ENCODE results near the gene TLE6. TPM values are rescaled to one million over a fixed set of nuclear protein-coding genes. Genes with fewer than 3 reads are reported as not detected.
A peak's percentile ranks its signal among the peaks of the same experiment; 100 is the strongest.

The TLE6 gene
- polyA plus RNA-seq, 3 donors = not detected

DNA sequence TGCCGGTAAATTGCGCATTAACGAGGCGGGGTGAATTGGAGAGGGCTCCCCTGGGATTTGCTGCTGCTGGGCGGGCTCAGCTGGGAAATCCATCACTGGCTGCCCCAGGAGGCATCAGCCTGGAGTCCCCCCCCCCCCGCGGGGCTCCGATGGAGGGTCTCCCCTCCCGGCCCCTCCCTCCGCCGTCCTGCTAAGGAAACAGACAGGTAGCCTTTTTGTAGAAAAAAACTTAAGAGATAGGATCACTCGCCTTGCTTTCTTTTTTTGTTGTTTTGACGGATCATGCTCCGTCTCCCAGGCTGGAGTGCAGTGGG is 6.8 kb downstream of the TLE6 start:
- H3K4me3 ChIP-seq (replicated peaks in 1 of 3; ENCODE audit: low read depth in 2 of 3, low read length in 3 of 3) = peak overlapping the region in 1 of 3 experiments; percentile 50

DNA sequence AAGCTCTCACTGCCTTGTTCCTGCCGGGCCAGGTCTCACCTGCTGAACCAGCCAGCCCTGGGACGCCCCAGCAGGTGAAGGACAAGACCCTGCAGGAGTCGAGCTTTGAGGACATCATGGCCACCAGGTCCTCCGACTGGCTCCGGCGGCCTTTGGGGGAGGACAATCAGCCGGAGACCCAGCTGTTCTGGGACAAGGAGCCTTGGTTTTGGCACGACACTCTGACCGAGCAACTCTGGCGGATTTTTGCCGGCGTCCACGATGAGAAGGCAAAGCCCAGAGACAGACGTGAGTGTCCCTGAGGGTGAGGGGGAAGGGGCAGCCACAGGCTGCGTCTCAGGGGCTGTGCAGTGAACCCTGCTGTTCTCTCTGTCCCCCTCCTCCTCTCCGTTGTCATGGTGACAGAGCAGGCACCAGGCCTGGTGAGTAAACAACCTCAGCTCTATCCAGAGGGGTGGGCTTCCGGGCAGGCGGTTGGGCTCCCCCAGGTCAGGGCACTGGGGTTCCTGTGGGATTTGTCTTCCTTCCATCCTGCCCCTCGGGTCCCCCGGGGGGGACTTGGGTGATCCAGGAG is 9.7 kb downstream of the TLE6 start:
- peaks cover 5 to 14% of the 10 kb centered on the region in 2 donors for H3K4me1 ChIP-seq (ENCODE audit: control insufficient read depth in 1 of 2, insufficient read depth in 2 of 2, low read length in 2 of 2)
- no peaks in the 10 kb centered on the region for H3K36me3 ChIP-seq (replicated peaks in 1 of 2; ENCODE audit: control insufficient read depth in 1 of 2, insufficient read depth in 2 of 2, low read length in 2 of 2)
- Mint-ChIP-seq H3K4me3 (no peak overlapping the region), H3K27me3 (ENCODE audit: low read depth in 3 of 3) (peaks cover 32 to 53% (median 42%) of the 10 kb centered on the region in 3 donors), H3K27ac (no peak overlapping the region), H3K4me1 (peaks cover 10% of the 10 kb centered on the region), H3K36me3 (peaks cover 0 to 1% of the 10 kb centered on the region in 2 donors), H3K9me3 (peaks cover 0 to 3% (median 0%) of the 10 kb centered on the region in 7 donors)
- no peak overlapping the region for H3K27ac ChIP-seq (ENCODE audit: low read depth in 1 of 2, low read length in 2 of 2)
- H3K9ac ChIP-seq (ENCODE audit: insufficient read depth, low read length, poor library complexity, severe bottlenecking) = no peak overlapping the region
- TF ChIP-seq, protein P1, sequence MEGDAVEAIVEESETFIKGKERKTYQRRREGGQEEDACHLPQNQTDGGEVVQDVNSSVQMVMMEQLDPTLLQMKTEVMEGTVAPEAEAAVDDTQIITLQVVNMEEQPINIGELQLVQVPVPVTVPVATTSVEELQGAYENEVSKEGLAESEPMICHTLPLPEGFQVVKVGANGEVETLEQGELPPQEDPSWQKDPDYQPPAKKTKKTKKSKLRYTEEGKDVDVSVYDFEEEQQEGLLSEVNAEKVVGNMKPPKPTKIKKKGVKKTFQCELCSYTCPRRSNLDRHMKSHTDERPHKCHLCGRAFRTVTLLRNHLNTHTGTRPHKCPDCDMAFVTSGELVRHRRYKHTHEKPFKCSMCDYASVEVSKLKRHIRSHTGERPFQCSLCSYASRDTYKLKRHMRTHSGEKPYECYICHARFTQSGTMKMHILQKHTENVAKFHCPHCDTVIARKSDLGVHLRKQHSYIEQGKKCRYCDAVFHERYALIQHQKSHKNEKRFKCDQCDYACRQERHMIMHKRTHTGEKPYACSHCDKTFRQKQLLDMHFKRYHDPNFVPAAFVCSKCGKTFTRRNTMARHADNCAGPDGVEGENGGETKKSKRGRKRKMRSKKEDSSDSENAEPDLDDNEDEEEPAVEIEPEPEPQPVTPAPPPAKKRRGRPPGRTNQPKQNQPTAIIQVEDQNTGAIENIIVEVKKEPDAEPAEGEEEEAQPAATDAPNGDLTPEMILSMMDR (IDR thresholded peaks at IDR 0.05) = no peak
- no peak for DNase-seq
- no peaks in the 10 kb centered on the region for H4K20me1 ChIP-seq (ENCODE audit: insufficient read depth, low read length)
- H3K27me3 ChIP-seq (ENCODE audit: control insufficient read depth in 2 of 2, insufficient read depth in 2 of 2, low read length in 2 of 2) = peaks cover 4 to 33% of the 10 kb centered on the region in 2 donors
- no peak overlapping the region for H3K4me2 ChIP-seq (replicated peaks; ENCODE audit: extremely low read depth, low read length, poor library complexity, severe bottlenecking)
- H3K9me3 ChIP-seq (replicated peaks in 1 of 2; ENCODE audit: control insufficient read depth in 1 of 2, insufficient read depth in 1 of 2, low read length in 2 of 2) = no peaks in the 10 kb centered on the region
- no peak overlapping the region for H2AFZ ChIP-seq (ENCODE audit: insufficient read depth, low read depth, low read length, poor library complexity, severe bottlenecking)
- 52% methylated on average over 16 of the region's 20 CpGs for WGBS (ENCODE audit: insufficient coverage)
- H3K4me3 ChIP-seq (replicated peaks in 1 of 3; ENCODE audit: low read depth in 2 of 3, low read length in 3 of 3) = no peak overlapping the region
- intact Hi-C loops (cut with micrococcal nuclease) = no loop called here
- no peaks in the 10 kb centered on the region for H3K79me2 ChIP-seq (ENCODE audit: insufficient read depth, low read length)

More for the DNA sequence above, 6.8 kb downstream of the TLE6 start:
- Histone ChIP-seq H3K9me3 (replicated peaks in 1 of 2; ENCODE audit: control insufficient read depth in 1 of 2, insufficient read depth in 1 of 2, low read length in 2 of 2) (no peaks in the 10 kb centered on the region), H3K27ac (ENCODE audit: low read depth in 1 of 2, low read length in 2 of 2) (no peak overlapping the region), H3K4me1 (ENCODE audit: control insufficient read depth in 1 of 2, insufficient read depth in 2 of 2, low read length in 2 of 2) (peaks cover 5 to 14% of the 10 kb centered on the region in 2 donors), H3K4me2 (replicated peaks; ENCODE audit: extremely low read depth, low read length, poor library complexity, severe bottlenecking) (peak overlapping the region; percentile 47), H3K36me3 (replicated peaks in 1 of 2; ENCODE audit: control insufficient read depth in 1 of 2, insufficient read depth in 2 of 2, low read length in 2 of 2) (no peaks in the 10 kb centered on the region), H4K20me1 (ENCODE audit: insufficient read depth, low read length) (no peaks in the 10 kb centered on the region), H3K79me2 (ENCODE audit: insufficient read depth, low read length) (no peaks in the 10 kb centered on the region), H3K27me3 (ENCODE audit: control insufficient read depth in 2 of 2, insufficient read depth in 2 of 2, low read length in 2 of 2) (peaks cover 4 to 33% of the 10 kb centered on the region in 2 donors), H2AFZ (ENCODE audit: insufficient read depth, low read depth, low read length, poor library complexity, severe bottlenecking) (peak overlapping the region; percentile 65), H3K9ac (ENCODE audit: insufficient read depth, low read length, poor library complexity, severe bottlenecking) (no peak overlapping the region)
- Mint-ChIP-seq H3K27me3 (ENCODE audit: low read depth in 3 of 3) (peaks cover 37 to 60% (median 51%) of the 10 kb centered on the region in 3 donors), H3K4me3 (peak overlapping the region in 1 of 2 donors; percentile 75), H3K4me1 (peaks cover 10% of the 10 kb centered on the region), H3K27ac (no peak overlapping the region), H3K36me3 (peaks cover 0 to 1% of the 10 kb centered on the region in 2 donors), H3K9me3 (peaks cover 0 to 7% (median 0%) of the 10 kb centered on the region in 7 donors)
- intact Hi-C loops (cut with micrococcal nuclease) = no loop called here
- no peak for DNase-seq
- 4% methylated on average over 7 of the region's 14 CpGs for WGBS (ENCODE audit: insufficient coverage)
- TF ChIP-seq, protein P1 (IDR thresholded peaks at IDR 0.05) = no peak
